OCI-LY1 (cell line): ENCODE measurements around the gene CXorf66.

Source experiments
- EZH2 ChIP-seq: fragments of 200-600 bp; sonication (generic), shearing (Covaris generic); IDR thresholded peaks from 2 replicates; pipeline ENCODE4 v1.8.0; 2017; ENCODE audit warnings: borderline replicate concordance, mixed run types, mild to moderate bottlenecking, antibody characterized with exemption, low read length, moderate library complexity, mixed read lengths
- TF ChIP-seq, protein P1 (sequence below): fragments of 200-600 bp; sonication (generic), shearing (Covaris generic); IDR thresholded peaks from 2 replicates; pipeline ENCODE4 v1.5.1; 2017; ENCODE audit warnings: mild to moderate bottlenecking, antibody characterized with exemption, low read length, moderate library complexity, mixed read lengths

DNA sequence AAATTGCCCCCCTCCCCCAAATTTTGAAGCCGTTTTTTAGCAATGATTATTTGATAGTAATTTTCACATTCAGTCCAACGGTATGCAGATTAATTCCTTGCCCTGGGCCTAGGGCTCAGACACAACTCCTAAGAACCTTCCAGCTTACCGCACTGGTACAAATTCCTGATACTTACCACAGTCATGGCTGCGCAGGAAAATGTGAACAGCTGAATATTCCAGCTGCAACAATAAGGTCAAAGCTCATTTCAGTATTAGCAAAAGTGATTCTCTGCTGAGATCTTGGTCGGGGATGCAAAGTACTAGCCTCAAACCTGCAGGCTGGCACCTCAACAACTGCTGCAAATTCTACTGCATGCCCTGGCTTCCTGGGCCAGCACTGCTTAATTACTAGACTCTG lies 35.4 kb downstream of the CXorf66 start:
- TF ChIP-seq, protein P1, sequence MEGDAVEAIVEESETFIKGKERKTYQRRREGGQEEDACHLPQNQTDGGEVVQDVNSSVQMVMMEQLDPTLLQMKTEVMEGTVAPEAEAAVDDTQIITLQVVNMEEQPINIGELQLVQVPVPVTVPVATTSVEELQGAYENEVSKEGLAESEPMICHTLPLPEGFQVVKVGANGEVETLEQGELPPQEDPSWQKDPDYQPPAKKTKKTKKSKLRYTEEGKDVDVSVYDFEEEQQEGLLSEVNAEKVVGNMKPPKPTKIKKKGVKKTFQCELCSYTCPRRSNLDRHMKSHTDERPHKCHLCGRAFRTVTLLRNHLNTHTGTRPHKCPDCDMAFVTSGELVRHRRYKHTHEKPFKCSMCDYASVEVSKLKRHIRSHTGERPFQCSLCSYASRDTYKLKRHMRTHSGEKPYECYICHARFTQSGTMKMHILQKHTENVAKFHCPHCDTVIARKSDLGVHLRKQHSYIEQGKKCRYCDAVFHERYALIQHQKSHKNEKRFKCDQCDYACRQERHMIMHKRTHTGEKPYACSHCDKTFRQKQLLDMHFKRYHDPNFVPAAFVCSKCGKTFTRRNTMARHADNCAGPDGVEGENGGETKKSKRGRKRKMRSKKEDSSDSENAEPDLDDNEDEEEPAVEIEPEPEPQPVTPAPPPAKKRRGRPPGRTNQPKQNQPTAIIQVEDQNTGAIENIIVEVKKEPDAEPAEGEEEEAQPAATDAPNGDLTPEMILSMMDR: no peak
- no peak for TF ChIP-seq EZH2
